GM20431 (cell line): Measurements from ENCODE around the gene PLA2G2C.

Source experiments
- in situ Hi-C: fragments of 300-500 bp; cut with MseI, MboI; formaldehyde crosslinking; loops from one replicate; pipeline ENCODE4 v1.15.0; 2020; ENCODE audit warnings: low sequenced_read_pairs; ENCODE audit not compliant: unreplicated experiment

The PLA2G2C gene

DNA sequence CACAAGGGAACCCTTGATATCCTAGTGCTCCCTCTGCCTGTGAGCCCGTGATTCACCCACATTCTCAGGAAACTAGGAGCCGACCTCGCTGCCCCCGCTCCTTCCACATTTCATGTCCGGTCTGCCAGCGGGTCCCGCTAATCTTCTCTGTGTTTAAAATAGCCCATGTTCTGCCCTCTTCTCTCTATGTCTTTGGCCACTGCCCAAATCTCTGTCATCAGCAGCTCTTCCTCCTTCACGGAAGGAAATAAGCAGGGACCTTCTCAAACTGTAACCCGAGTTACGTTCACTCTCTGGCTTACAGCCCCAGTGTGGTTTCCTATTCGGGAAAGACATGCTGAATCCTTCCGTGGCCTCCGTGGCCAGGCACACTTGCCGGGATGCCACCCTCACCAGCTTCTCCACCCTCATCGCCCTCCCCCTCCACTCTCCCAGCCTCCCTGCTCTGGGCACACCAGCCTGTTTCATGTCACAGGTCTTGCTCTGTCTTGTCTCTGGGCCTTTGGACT is 21.6 kb downstream of the PLA2G2C start:
- in situ Hi-C loops = no loop called here

DNA sequence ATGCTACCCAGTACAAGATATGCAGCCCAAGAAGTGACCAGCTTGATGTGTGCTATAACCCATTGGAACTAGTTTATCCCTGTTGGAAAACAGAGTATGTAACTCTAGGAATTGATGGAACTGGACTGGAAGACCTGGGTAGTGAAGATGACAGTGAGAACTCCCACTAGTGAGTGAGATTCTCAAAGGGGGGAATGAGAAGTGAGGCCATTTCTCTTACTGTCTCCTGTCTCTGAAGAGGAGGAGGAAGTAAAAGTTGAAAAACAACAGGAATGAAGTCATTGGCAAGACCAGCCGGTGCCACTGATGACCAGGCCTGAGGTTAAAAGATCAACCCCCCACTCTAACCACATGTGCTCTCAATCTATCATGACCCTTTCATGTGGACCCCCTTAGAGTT is 26.3 kb downstream of the PLA2G2C start:
- in situ Hi-C loops = no loop called here

DNA sequence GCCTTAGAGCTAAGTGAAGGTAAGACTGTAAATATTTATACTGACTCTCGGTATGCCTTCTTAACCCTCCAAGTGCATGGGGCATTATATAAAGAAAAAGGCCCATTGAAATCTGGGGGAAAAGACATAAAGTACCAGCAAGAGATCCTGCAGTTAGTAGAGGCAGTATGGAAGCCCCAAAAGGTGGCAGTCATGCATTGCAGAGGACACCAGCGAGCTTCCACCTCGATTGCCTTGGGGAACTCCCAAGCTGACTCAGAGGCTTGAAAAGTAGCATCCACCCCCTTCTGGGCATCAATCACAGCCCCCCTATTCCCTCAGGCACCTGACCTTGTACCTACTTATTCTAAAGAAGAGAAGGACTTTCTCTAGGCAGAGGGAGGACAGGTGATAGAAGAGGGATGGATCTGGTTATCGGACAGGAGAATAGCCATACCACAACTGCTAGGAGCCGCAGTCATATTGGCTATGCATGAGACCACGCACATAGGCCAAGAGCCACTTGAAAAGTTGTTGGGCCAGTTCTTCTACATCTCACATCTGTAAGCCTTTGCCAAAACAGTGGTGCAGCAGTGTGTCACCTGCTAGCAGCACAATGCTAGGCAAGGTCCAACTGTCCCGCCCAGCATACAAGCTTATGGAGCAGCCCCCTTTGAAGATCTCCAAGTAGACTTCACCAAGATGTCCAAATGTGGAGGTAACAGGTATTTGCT is 27.8 kb downstream of the PLA2G2C start:
- in situ Hi-C loops = loop anchor here (10.0 kb wide), 2 partner anchors 54 to 244 kb away; no protein-coding TSS in a partner anchor

DNA sequence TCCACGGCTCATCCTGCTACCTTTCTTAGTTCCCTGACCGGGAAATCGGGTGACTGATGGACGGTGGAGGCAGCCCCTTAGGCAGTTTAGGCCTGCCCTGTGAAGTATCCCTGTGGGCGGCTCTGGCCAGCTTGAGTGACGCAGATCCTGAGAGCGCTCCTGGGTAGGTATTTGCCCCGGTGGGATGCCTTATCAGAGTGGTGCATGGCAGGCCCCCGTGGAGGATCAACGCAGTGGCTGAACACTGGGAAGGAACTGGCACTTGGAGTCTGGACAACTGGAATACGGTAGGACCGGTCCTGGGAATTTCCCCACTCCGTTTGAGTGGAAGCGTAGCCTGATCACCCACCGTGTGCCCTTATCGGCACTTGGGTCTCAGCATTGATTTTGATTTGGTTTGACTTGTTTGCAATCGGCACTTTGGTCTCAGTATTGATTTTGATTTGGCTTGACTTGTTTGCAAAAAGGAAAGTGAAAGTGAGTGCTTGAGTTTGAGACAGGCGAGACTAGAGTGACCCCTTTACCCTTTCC is 32.0 kb downstream of the PLA2G2C start:
- in situ Hi-C loops = loop anchor here (10.0 kb wide), 2 partner anchors 50 to 240 kb away; no protein-coding TSS in a partner anchor

DNA sequence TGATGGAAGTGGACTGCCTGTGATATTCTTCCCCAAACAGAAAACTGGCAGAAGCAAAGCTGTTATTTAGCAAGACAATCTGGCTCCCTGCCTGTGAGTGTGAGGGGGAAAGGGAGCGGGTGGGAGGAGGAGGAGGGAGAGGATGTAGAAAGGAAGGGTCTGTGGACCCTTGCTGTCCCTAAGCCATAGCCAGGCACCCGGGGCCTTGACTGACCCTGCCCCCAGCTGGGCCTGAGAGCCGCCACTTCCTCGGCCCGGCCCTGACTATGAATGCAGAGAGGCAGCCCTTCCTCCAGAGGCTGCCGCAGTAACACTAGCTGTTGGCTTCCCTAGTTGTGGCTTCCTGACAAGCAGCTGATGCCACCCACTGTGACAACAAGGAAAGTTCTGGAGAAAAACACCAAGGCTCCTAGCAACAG is 33.3 kb downstream of the PLA2G2C start:
- in situ Hi-C loops = loop anchor here (10.0 kb wide), 2 partner anchors 48 to 238 kb away; no protein-coding TSS in a partner anchor

DNA sequence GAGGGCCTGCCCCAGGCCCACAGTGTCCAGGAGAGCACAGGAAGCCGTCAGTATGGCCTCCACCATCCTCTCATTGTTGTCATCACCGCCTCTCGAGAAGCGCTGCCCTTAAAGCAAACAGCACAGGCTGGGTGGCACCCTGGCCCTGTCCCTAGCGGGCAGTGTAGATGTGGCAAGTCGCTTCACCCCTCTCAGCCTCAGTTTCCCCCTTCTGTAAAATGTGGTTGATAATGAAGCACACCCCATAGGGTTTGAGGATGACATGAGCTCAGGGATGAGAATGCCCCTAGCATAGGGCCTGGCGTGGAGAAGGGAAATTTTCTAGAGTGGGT is 33.8 kb downstream of the PLA2G2C start:
- in situ Hi-C loops = loop anchor here (10.0 kb wide), 2 partner anchors 48 to 238 kb away; no protein-coding TSS in a partner anchor

DNA sequence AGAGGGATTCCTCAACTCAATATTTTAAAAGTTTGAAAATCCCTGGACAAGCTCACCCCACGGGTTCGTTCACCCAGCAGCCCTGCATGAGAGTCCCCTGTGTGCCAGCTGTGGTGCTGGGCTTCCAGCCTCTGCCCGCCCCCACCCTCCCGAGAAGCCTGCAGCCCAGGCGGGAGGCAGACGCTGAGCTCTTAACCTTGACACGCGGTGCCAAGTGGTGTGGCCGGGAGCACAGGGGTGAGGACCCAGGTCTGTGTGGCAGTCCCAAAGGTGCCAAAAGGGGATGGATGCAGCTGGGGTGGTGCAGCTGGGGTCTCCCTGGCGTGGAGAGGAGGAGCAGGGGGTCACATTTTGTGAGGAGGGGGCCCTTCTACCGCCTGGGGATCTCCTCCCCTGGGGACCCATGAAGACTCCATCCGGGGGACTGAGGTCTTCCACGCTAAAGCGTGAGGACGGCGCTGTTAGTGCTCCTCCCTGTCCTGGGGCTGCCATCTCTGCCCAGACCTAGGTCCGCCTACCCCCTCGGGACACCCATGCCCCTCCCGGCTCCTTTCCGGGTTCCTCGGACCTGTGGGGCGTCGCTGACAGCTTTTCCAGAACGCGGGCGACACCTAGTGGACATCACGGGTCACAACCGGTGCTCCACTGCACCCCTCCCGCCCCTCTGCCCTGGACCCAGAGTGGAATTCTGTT is 34.3 kb downstream of the PLA2G2C start:
- in situ Hi-C loops = loop anchor here (10.0 kb wide), 2 partner anchors 47 to 237 kb away; no protein-coding TSS in a partner anchor

DNA sequence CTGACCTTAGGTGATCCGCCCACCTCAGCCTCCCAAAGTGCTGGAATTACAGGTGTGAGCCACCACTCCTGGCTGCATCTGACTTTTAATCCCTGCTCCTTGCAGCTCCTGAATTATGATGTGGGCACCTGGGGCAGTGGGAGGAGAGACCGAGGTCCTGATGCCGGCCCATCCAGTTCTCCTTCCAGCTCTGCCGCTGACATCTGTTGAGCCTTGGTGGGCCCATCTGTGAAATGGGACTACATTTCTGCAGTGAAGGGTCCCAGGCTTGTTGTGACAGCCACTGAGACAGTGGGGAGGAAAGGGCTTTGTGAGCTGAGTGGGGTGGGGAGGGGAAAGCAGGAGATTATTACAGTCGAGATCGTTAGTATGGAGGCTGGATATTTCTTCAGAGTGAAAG is 35.3 kb downstream of the PLA2G2C start:
- in situ Hi-C loops = loop anchor here (10.0 kb wide), 2 partner anchors 46 to 236 kb away; no protein-coding TSS in a partner anchor

DNA sequence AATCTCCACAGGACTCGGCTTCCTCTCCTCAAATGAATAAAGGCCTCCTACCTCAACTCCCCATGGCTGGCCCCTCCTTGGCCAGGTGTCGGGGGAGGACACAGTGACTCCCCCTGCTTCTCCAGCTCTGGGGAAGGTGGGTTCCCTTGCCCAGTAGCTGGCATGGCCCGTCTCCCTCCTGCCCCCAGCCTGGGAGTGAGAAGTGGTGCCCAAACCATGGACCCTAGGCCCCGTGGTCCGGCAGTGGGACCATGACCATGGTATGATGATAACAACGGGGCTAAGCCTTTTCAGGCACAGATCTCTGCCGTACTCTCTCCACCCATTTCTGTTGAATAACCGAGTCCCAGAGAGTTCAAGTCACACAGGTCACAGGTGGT is 36.0 kb downstream of the PLA2G2C start:
- in situ Hi-C loops = loop anchor here (10.0 kb wide), 2 partner anchors 46 to 236 kb away; no protein-coding TSS in a partner anchor

DNA sequence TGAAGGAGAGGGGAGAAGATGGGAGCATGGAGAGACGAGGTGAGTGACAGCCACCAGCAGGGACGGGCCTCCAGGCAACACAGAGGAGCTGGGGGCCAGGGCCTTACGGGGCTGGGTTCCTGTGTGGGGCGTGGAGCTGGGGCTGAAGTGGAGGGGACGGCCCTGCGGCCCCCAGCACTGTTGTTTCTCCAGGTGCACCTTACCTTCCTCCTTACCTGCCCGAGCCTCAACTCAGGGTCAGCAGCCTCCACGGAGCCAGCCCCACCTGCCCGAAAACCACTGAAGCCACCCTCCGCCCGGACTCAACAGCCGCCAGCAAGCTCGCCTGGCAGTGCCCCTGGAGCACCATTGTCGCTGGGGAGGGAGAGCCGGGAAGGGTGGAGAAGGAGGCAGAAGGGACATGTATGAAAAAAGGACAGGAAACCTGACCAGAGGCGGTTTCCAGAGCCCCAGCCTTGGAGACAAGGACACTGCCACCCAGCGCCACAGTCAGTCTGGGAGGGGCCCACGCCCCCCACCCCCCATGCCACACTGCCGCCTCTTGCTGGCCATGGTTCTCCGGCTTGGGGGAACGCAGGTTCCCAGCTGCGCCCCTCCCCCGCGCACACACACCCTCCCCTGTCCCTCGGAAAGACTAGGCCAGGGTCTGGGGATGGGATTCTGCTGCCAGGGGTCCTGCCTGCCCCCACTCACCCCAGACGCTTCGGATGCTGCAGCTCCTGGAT is 36.6 kb downstream of the PLA2G2C start:
- in situ Hi-C loops = loop anchor here (10.0 kb wide), 2 partner anchors 45 to 235 kb away; no protein-coding TSS in a partner anchor

DNA sequence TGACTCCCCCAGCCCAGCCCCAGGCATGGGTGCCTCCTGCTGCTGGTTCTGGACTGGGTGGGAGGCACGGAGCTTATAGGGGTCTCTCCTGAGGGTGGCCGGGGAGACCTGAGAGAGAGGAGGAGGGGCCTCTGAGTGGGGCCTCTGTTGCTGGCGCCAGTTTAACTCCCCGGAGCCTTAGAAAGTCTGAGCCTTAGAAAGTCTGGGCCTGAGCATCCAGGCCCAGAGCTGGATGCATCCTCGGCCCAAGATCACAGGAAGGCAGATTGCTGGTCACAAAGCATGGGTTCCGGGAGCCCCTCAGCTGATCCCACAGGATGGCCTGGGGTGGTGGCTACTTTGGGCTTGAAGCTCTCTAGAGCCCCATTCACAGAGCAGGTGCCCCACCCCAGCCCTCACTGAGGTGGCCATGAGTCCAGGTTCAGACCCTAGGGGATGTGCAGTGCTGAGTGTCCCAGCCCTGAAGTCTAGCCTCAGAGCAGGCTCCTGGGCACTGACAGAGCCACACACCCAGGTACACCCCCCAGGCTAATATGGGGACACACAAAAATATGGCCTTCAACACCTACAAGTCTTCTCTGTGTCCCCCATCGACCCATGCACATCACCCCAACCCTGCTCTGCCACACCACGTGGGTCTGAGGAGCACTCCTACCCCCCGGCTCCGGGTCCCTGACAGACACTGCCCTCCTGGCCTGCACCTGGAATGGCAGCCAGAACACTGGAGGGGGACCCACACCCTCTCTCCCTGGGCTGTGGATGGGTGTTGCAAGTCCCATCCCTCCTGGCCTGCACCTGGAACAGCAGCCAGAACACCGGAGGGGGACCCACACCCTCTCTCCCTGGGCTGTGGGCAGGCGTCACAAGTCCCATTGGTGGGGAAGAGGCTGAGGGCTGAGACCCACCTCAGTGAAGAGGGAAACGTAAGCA is 37.5 kb downstream of the PLA2G2C start:
- in situ Hi-C loops = no loop called here

DNA sequence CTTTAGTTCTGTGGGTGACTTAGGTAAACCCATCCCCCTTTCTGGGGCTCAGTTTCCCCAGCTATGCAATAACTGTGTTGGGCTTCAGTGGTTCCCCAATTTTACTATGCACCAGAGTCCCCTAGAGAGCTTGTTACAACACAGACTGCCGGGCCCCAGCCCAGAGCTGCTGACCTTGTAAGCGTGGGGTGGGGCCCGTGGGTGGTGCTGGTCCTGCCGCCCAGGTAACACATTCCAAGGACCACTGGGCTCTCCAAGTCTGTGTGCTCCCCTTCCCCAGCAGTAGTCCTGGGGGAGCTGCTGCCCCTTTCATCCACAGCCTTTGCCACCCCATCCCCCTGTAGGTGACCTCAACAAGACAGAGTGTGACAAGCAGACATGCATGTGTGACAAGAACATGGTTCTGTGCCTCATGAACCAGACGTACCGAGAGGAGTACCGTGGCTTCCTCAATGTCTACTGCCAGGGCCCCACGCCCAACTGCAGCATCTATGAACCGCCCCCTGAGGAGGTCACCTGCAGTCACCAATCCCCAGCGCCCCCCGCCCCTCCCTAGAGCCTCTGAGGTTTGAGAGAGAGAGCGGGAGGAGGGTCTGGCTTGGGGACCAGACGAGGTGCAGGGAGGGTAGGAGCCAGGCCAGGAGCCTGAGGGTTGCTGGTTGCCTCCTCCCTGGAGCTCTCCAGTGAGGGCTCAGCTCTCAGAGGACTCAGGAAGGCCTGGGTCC is 38.3 kb downstream of the PLA2G2C start:
- in situ Hi-C loops = no loop called here

DNA sequence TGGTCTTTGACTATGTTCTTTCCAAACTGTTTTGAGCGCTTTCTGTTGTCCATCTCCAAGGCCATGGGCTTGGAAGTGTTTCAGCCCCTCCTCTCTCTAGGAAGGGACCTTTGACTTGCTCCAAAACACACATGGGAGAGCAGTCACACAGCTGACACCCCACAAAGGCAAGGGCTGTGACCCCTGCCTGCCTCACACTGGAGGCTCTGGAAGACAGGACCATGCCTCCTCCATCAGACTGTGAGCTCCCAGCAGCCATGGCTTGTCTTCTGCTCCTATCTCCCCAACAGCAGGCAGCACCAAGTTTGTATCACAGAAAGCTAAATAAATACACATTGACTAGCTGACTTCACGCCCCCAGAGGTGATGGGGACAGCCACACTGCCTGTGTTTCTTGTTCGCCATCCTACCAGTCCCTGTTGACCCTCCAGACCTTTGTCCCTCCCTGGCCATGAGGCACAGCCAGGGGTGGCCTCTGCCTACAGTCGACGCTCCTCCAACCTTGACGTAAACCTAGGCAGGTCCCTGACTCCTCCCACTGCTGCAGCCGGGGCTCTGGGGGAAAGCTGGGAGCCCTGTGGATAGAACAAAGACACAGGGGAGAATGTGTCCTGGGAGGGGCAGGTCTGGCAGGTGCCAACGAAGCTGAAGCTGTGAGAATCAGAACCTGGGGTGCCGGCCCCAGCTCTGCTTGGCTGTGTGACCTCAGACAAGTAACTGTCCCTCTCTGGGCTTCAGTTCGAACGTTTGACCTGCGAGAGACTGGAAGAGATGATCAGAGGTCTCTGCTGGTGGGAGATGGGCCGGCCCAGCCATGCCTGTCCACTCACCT is 42.4 kb downstream of the PLA2G2C start:
- in situ Hi-C loops = no loop called here

DNA sequence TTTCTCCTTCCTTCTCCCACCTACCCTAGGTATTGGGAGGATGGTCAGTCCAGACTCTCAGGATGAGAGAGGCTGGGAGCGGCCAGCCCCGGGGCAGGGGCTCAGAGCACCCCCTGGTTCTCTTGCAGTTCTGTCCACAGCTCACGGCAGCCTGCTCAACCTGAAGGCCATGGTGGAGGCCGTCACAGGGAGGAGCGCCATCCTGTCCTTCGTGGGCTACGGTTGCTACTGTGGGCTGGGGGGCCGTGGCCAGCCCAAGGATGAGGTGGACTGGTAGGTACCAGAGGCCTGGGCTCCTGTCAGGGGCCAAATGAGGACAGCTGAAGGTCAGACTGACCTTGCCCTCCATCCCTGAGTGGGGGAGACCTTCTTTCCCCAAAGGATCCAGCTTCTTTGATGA is 43.0 kb downstream of the PLA2G2C start:
- in situ Hi-C loops = no loop called here

DNA sequence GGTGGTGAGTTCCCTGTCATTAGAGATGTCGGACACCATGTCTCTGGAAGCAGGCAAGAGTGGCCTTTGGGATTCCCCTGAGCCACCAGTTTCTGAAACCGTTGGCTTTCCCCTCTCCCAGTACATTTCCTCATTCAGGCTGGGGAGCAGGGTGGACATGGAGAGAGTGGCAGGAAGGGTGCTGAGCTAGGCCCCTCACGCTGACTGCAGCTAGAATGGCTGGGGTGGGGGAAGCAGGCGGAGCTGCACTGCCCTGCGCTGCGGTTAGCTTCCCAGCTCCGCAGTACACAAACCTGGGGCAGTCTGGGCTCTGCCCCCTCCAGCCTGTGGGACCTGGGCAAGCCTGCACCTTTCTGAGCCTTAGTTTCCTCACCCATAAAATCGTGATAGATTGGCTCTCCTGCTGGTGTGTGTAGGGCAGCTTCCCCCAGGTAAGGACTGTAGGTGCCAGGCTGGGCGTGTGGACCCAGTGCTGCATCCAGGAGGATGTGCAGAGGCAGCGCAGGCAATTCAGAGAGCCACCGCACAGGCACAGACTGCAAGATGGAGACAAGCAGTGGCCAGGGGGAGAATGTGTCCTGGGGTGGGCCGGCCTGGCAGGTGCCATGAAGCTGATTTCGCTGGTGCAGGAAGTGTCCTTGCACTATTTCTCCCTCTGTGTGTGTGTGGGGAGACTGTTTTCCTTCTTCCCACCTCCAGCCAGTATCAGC is 44.2 kb downstream of the PLA2G2C start:
- in situ Hi-C loops = no loop called here

DNA sequence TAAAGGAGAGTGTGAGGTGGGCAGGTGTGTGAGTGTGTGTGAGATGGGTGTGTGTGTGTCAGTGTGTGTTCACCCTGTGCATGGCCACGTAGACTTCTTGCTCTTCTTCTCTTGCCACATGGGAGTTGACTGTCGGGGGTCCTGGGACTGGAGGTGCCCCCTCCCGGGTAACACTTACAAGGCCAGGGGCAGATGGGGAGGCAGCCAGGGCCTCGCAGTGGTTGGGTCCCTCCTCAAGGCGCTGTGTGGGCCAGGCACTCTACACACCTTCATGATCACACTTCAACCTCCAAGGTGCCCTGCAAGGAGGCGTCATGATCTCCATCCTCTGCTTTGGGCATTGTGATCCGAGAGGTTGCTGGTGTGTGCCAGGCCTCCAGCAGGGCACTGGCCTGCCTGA is 44.9 kb downstream of the PLA2G2C start:
- in situ Hi-C loops = no loop called here

DNA sequence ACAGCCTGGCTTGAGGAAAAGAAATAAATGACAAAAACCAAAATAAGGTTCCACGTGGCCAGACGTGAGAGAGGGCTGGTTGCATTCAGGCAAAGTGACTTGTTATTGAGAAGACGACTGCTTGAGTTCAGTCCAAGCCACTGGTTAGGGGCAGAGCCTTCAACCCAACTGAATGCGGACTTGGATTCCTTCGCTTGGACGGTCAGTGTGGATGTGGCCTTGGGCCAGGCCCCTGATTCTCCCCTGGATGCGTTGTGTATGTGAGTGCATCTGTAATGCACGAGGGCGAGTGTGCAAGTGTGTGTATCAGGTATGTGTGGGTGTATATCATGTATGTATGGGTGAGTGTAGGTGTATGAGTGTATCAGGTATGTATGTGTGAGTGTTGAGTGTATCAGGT is 45.3 kb downstream of the PLA2G2C start:
- in situ Hi-C loops = no loop called here
